Cardiac muscle cell (in vitro differentiated cells and primary cell): ENCODE results near the gene CSF1R. TPM values are rescaled to one million over a fixed set of nuclear protein-coding genes. Genes with fewer than 3 reads are reported as not detected.

ENCODE experiments used
- DNase-seq, 2 donors: peaks; one replicate each; pipeline versions ENCODE4 v3.0.0 to v3.0.0-alpha.2; 2010 to 2017; ENCODE audit warnings: low read depth in 1 of 2, low spot score in 1 of 2
- H3K27ac ChIP-seq: fragments of 200-600 bp; sonication (generic); 2 replicates; pipeline ENCODE4 v1.5.1; 2016
- H3K27me3 ChIP-seq: fragments of 200-600 bp; sonication (generic); 2 replicates; pipeline ENCODE4 v1.6.0; 2016; ENCODE audit warnings: control low read depth
- H3K36me3 ChIP-seq: fragments of 200-600 bp; sonication (generic); 2 replicates; pipeline ENCODE4 v1.5.1; 2016; ENCODE audit warnings: control low read depth
- H3K4me1 ChIP-seq: fragments of 200-600 bp; sonication (generic); 2 replicates; pipeline ENCODE4 v1.8.1; 2017; ENCODE audit warnings: low read depth, mild to moderate bottlenecking, mixed run types
- H3K4me3 ChIP-seq: fragments of 200-600 bp; sonication (generic); 2 replicates; pipeline ENCODE4 v1.5.1; 2016; ENCODE audit warnings: mild to moderate bottlenecking
- H3K9me3 ChIP-seq: fragments of 200-600 bp; sonication (generic); 2 replicates; pipeline ENCODE4 v1.5.1; 2017; ENCODE audit warnings: low read depth, mild to moderate bottlenecking, control low read depth
- CTCF ChIP-seq: IDR thresholded peaks from 2 replicates; pipeline ENCODE4 v1.5.1; 2012; ENCODE audit warnings: low read depth, mild to moderate bottlenecking, low read length
- polyA plus RNA-seq: library from polyadenylated mRNA; unstranded; fragments of >200 nt; fragmentation: Nextera tagmentation; extraction: Ambion mirVana; gene quantifications from 2 replicates; pipeline ENCODE4 v1.2.1, GENCODE V29; 2016
- total RNA-seq: library from RNA; depleted of rRNA; stranded (reverse); fragments of >200 nt; gene quantifications from 2 replicates; pipeline ENCODE4 v1.2.3, GENCODE V29; 2016

Gene CSF1R
- total and polyA plus RNA-seq, 2 experiments from 2014 or later = 0.48 TPM; not detected in 1

GRCh38 chr5:150073677-150074076 lies 12.7 kb downstream of the CSF1R start:
- TF ChIP-seq CTCF = no peak
- H3K9me3 ChIP-seq = no peaks in the 10 kb centered on the region
- no peak overlapping the region for H3K4me3 ChIP-seq
- no peaks in the 10 kb centered on the region for H3K27me3 ChIP-seq
- no peak for DNase-seq
- H3K27ac ChIP-seq = no peak overlapping the region
- no peaks in the 10 kb centered on the region for H3K4me1 ChIP-seq
- H3K36me3 ChIP-seq = no peaks in the 10 kb centered on the region

GRCh38 chr5:150073086-150073625 lies 13.2 kb downstream of the CSF1R start:
- Histone ChIP-seq H3K27ac (no peak overlapping the region), H3K9me3 (no peaks in the 10 kb centered on the region), H3K27me3 (no peaks in the 10 kb centered on the region), H3K36me3 (no peaks in the 10 kb centered on the region), H3K4me3 (no peak overlapping the region), H3K4me1 (no peaks in the 10 kb centered on the region)
- no peak for TF ChIP-seq CTCF
- no peak for DNase-seq

GRCh38 chr5:150070821-150071220 lies 15.5 kb downstream of the CSF1R start:
- Histone ChIP-seq H3K27ac (no peak overlapping the region), H3K4me3 (no peak overlapping the region), H3K27me3 (no peaks in the 10 kb centered on the region), H3K4me1 (no peaks in the 10 kb centered on the region), H3K36me3 (no peaks in the 10 kb centered on the region), H3K9me3 (no peaks in the 10 kb centered on the region)
- TF ChIP-seq CTCF = no peak
- no peak for DNase-seq

- Histone ChIP-seq H3K27me3 (no peaks in the 10 kb centered on the region), H3K27ac (no peak overlapping the region), H3K4me3 (no peak overlapping the region), H3K36me3 (no peaks in the 10 kb centered on the region), H3K4me1 (no peaks in the 10 kb centered on the region), H3K9me3 (no peaks in the 10 kb centered on the region)
- peak in 1 of 2 donors; percentile 17 for DNase-seq
- TF ChIP-seq CTCF = no peak
These were observed 16.4 kb downstream of the CSF1R start for GRCh38 chr5:150069672-150070627.

- H3K4me1 ChIP-seq = no peaks in the 10 kb centered on the region
- no peaks in the 10 kb centered on the region for H3K9me3 ChIP-seq
- H3K36me3 ChIP-seq = no peaks in the 10 kb centered on the region
- H3K27me3 ChIP-seq = no peaks in the 10 kb centered on the region
- no peak overlapping the region for H3K27ac ChIP-seq
- DNase-seq = no peak
- no peak overlapping the region for H3K4me3 ChIP-seq
- no peak for TF ChIP-seq CTCF
These were observed 17.3 kb downstream of the CSF1R start for GRCh38 chr5:150068961-150069645.
